ENCODE measurements around the gene TAS2R14.

TAS2R14 gene

GRCh38 chr12:10941369-10941768, 2.3 kb upstream of the TAS2R14 start (continued):
- TF ChIP-seq ZFP37 (tag by site-specific recombination; IDR thresholded peaks at IDR 0.05) (no peak), ZNF433 (tag by site-specific recombination; IDR thresholded peaks at IDR 0.05; ENCODE audit: low read depth) (no peak), ZNF768 (tag by site-specific recombination; IDR thresholded peaks at IDR 0.05) (no peak)

GRCh38 chr12:10940389-10940788, 1.3 kb upstream of the TAS2R14 start:
- no peaks in the 10 kb centered on the region for H3K36me3 ChIP-seq (ENCODE audit: control insufficient read depth in 2 of 2, insufficient read depth in 1 of 2, low read length in 2 of 2)
- ChIA-PET CTCF (no interaction called here), POLR2A (no interaction called here)
- TF ChIP-seq, protein P1, sequence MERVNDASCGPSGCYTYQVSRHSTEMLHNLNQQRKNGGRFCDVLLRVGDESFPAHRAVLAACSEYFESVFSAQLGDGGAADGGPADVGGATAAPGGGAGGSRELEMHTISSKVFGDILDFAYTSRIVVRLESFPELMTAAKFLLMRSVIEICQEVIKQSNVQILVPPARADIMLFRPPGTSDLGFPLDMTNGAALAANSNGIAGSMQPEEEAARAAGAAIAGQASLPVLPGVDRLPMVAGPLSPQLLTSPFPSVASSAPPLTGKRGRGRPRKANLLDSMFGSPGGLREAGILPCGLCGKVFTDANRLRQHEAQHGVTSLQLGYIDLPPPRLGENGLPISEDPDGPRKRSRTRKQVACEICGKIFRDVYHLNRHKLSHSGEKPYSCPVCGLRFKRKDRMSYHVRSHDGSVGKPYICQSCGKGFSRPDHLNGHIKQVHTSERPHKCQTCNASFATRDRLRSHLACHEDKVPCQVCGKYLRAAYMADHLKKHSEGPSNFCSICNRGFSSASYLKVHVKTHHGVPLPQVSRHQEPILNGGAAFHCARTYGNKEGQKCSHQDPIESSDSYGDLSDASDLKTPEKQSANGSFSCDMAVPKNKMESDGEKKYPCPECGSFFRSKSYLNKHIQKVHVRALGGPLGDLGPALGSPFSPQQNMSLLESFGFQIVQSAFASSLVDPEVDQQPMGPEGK (tag by site-specific recombination; IDR thresholded peaks at IDR 0.05) = no peak
- no peak for TF ChIP-seq ZBTB10 (tag by site-specific recombination; IDR thresholded peaks at IDR 0.05)
- TF ChIP-seq WT1 (tag by site-specific recombination; IDR thresholded peaks at IDR 0.05) = no peak
- no peak for TF ChIP-seq AEBP2 (tag by site-specific recombination; IDR thresholded peaks at IDR 0.05; ENCODE audit: borderline replicate concordance)
- TF ChIP-seq ZNF548 (tag by site-specific recombination; IDR thresholded peaks at IDR 0.05) = no peak
- no peak for TF ChIP-seq INSM2 (tag by site-specific recombination; IDR thresholded peaks at IDR 0.05)
- no peak for TF ChIP-seq ZNF423 (tag by site-specific recombination; IDR thresholded peaks at IDR 0.05)
- no peak for TF ChIP-seq ZNF18 (tag by site-specific recombination; IDR thresholded peaks at IDR 0.05)
- no peak for TF ChIP-seq ZNF596 (tag by site-specific recombination; IDR thresholded peaks at IDR 0.05)
- no peak for TF ChIP-seq ZNF629 (tag by site-specific recombination; IDR thresholded peaks at IDR 0.05)
- TF ChIP-seq ZBTB17 (tag by site-specific recombination; IDR thresholded peaks at IDR 0.05) = no peak
- no peak for TF ChIP-seq PBX3 (CRISPR knock-in tag; IDR thresholded peaks at IDR 0.05)
- no peak for TF ChIP-seq ZNF138 (tag by site-specific recombination; IDR thresholded peaks at IDR 0.05; ENCODE audit: borderline replicate concordance)
- no peaks in the 10 kb centered on the region for H3K9me3 ChIP-seq (ENCODE audit: control insufficient read depth, insufficient read depth, low read depth, low read length)
- H3K27ac ChIP-seq (ENCODE audit: extremely low read depth, low read depth, low read length) = no peak overlapping the region
- H3K4me3 ChIP-seq (ENCODE audit: low read depth, low read length) = no peak overlapping the region
- H3K4me1 ChIP-seq (ENCODE audit: control insufficient read depth, insufficient read depth, low read length) = no peaks in the 10 kb centered on the region
